ENCODE measurements around the gene PNMA1.

- no peak for TF ChIP-seq POLR2A (IDR thresholded peaks at IDR 0.05)
- no peak for TF ChIP-seq CTCF (IDR thresholded peaks at IDR 0.05)
Observed at GRCh38 chr14:73712540-73713180, 1.5 kb downstream of the PNMA1 start.
